ENCODE data around the gene SUN1.
"Not testable (repeated sequence)": the region's sequence is repeated elsewhere in the genome, so short reads cannot be mapped to it uniquely, and the experiment has no call there.

SUN1 gene

GRCh38 chr7:857661-858060, 25.4 kb downstream of the SUN1 start:
- DNase-seq (ENCODE audit: low read depth): no peak

- no peak for DNase-seq (ENCODE audit: low read depth)
These were observed 27.2 kb downstream of the SUN1 start for GRCh38 chr7:859359-860030.

GRCh38 chr7:860149-860548, 27.9 kb downstream of the SUN1 start:
- DNase-seq (ENCODE audit: low read depth): no peak

GRCh38 chr7:861222-861621, 28.9 kb downstream of the SUN1 start:
- DNase-seq (ENCODE audit: low read depth): no peak

- DNase-seq (ENCODE audit: low read depth): no peak
These were observed 29.9 kb downstream of the SUN1 start for GRCh38 chr7:862157-862556.

GRCh38 chr7:863106-863505, 30.8 kb downstream of the SUN1 start:
- DNase-seq (ENCODE audit: low read depth): no peak

- no peak for DNase-seq (ENCODE audit: low read depth)
These were observed 33.6 kb downstream of the SUN1 start for GRCh38 chr7:865921-866320.

GRCh38 chr7:867001-867405, 34.7 kb downstream of the SUN1 start:
- peak; percentile 96 for DNase-seq (ENCODE audit: low read depth)

GRCh38 chr7:867406-868188, 35.3 kb downstream of the SUN1 start:
- DNase-seq (ENCODE audit: low read depth): peak; percentile 85

- peak; percentile 2 for DNase-seq (ENCODE audit: low read depth)
These were observed 35.9 kb downstream of the SUN1 start for GRCh38 chr7:868189-868486.

GRCh38 chr7:869348-869747, 37.1 kb downstream of the SUN1 start:
- DNase-seq (ENCODE audit: low read depth): no peak

- no peak for DNase-seq (ENCODE audit: low read depth)
These were observed 39.7 kb downstream of the SUN1 start for GRCh38 chr7:871900-872537.

- not testable (repeated sequence) for DNase-seq (ENCODE audit: low read depth)
These were observed 40.4 kb downstream of the SUN1 start for GRCh38 chr7:872685-873084.

GRCh38 chr7:873367-874002, 41.2 kb downstream of the SUN1 start:
- DNase-seq (ENCODE audit: low read depth): peak; percentile 84

GRCh38 chr7:874031-874749, 41.9 kb downstream of the SUN1 start:
- DNase-seq (ENCODE audit: low read depth): no peak

GRCh38 chr7:875051-875450, 42.8 kb downstream of the SUN1 start:
- DNase-seq (ENCODE audit: low read depth): no peak

- no peak for DNase-seq (ENCODE audit: low read depth)
These were observed 43.3 kb downstream of the SUN1 start for GRCh38 chr7:875476-876076.

- DNase-seq (ENCODE audit: low read depth): peak; percentile 93
These were observed 44.0 kb downstream of the SUN1 start, which contains the start of gene GET4 for GRCh38 chr7:876077-876971. TSS of gene GET4 (plus strand) at chr7:876554. CDS start at chr7:876646, 92 bp downstream.

- DNase-seq (ENCODE audit: low read depth): peak; percentile 43
These were observed 44.7 kb downstream of the SUN1 start for GRCh38 chr7:876972-877311.

- no peak for DNase-seq (ENCODE audit: low read depth)
These were observed 45.3 kb downstream of the SUN1 start for GRCh38 chr7:877312-878232.

Measured in EH (cell line).